Measurements from ENCODE around the gene STAT4.
A peak's percentile ranks its signal among the peaks of the same experiment; 100 is the strongest.

The STAT4 gene

DNA sequence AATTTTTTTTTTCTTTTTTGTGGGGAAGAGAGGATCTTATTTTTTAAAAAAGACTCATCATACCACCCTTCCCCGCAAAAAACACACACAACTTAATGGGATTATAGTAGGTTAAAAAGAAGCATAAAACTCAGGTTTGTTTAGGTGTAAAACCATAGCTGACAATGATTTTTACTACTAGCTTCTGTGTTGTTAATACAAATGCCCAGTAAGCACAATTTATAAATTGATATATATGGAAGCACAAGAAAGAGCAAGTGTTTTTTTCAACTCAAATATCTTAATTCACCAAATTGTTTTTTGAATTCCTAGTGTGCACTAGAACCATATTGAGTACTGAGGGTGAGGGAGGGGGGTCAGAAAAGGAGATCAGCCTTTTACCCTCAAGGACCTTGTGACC is 7.0 kb downstream of the STAT4 start:
- DNase-seq, result no peak

DNA sequence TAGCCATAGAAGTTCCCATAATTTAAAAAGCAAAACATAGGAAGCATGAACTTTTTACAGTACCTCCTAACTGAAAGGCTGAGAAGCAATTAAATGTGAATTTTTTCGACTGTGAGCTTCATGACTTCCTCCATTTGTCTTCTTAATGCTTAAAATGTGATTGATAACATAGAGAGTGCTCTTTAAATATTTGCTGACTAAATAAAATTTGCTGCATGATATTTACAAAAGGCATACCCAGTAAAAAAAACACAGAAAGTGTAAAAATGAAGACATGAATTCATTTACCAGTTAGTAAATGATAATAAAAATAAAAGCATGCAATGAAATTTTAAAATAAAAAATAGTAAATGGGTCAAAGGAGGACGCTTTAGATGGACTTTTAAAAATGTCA is 21.9 kb downstream of the STAT4 start:
- no peak for DNase-seq

DNA sequence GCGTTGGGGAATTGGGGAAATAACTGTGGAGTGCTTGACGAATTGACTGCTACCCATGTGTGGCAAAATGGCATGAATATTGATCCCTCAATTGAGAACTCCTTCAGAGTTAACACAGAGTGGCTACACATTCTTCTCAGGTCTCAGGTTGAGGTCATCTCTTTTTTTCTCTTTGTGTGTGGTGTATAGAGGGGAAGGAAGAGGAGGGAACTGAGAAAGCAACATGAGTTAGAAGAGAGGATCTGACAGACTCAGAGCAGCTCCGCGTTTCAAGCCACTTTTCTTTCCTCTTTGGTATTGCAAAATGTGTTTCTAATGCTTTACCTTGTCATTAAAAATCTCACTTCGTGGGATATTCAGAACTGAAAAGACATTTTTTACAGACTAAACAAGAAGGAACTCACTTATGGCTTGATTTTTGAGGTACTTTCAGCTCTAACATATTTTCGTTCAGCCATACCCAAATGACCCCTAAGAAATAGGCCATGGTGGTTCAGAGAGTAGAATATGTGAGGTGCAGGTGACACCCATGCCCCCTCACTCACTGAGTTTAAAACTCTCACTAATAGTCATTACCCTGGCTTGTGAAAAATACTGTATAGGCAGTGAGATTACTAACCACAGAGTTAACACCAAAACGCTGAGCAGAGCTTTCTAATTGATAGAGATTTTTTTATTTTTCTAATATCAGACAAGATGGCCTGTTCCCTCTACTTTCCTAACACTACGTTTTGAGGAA is 22.5 kb downstream of the STAT4 start:
- peak; percentile 13 to 14 for DNase-seq

DNA sequence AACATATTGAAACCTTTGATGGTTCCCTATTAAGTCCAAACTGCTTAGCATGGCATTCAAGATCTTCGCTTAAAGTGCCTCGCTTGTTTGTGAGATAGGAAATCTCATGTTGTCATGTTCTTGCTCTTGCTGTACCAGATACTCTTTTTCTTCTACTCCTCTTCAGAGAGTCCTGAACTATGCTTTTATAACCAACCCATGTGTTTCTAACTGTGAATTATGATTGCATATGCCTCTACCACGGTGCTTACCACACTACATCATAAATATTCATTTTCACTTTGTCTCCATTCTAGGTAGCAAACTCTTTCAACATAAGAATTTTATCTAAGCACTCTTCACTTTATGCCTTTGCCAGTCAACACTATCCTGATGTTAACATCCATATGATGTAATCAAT is 23.6 kb downstream of the STAT4 start:
- no peak for DNase-seq

DNA sequence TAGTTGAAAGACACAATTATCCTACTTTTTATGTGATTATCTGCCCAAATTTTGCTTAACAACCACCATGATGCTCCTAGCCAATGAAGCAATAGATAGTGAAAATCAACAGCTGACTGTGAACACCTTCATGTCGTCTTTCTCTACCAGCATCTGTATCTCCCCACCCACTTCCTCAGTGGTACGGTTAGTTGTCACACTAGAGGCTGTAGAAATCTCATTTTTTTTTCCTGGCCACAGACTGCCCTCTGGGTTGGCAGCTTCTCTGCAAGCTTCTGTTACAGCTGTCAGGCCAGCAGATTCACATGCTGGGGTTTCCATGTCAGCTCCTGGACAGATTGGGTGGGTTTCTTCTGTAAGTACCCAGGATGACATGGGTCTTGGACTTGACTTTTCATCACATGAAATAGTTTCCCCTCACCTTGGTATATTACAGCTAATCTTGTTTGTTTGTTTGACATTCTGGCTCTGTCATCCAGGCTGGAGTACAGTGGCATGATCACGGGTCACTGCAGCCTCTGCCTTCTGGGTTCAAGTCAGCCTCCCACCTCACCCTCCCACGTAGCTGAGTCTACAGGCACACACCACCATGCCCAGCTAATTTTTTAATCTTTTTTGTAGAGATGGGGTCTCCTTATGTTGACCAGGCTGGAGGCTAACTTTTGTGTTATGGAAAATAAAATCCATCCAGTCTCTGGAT is 24.3 kb downstream of the STAT4 start:
- DNase-seq, result peak; percentile 48 to 50

DNA sequence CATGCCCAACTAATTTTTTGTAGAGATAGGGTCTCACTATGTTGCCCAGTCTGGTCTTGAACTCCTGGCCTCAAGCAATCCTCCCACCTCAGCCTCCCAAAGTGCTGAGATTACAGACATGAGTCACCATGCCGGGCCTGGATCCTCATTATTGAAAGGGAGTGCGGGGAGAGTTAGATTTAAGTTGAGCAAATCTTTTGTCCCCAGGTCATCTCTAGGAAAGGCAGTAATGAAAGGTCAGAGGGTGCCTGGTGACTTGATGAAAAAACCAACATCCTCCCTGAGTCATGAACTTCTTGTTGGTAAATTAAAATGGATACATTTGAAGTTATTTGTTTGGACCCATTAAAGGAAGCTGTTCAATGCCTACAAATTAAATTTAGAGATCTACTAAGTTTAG is 25.1 kb downstream of the STAT4 start:
- DNase-seq, result peak; percentile 62 to 71

DNA sequence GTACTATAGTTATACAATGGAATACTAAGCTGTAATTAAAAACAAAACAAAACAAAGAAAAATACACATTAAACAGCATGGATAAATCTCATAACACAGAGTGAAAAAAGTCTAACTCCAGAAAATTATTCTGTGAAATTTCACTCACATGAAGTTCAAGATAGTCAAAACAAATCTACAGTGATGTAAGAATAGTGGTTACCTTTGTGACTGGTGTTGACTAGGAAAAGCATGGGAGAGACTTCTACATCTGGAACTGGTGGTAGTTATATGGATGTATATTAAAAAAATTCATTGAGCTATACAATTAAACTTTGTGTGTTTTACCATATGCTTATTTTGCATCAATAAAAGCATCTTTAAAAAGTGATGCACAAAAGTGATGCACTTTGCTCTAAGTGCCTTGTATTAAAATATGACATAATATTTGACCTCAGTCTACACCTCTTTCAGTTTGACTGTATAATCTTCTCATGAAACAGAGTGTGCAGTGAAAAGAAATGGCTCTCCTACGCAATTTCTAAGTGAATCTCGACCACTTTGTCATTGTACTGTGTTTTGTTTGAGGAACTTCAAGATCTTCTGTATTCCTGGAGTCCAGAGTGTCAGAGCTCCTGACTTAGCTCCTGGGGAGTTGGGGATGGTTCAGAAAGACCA is 28.0 kb downstream of the STAT4 start:
- DNase-seq, result no peak

DNA sequence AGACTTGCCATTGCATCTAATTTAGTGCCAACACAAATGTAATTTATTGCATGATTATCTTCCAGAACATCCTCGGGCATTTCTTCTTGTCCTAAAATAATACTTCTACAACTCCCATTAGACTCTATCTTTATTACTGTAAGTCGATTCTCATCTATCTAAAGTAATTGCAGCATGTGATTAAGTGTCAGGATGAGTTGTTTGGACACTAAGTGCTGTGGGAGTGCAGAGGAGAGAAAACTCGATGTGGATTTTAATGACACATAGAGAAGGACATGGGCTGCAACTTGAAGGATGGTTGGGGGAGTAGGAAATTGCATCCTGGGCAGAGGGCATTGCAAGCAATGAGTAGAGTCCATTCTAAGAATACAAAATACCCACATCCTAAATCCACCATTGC is 33.5 kb downstream of the STAT4 start:
- DNase-seq, result no peak

DNA sequence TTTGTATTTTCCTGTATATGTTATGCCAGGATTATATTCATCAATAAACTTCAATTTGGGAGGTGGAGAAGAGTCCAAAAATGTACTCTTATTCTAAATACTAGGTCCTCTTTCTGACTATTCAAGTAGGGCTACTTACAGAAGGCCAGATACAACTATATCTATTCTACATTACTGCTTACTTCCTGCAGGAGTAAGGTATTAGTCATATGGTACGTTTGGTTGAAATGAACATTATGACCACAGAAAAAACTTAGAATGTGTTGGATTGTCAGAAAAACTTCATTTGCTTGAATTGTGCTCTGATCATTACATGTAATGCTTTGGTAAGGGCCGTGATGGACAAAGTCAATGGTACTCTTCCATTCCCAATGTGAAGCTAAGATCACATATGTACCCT is 35.0 kb downstream of the STAT4 start:
- DNase-seq, result no peak

DNA sequence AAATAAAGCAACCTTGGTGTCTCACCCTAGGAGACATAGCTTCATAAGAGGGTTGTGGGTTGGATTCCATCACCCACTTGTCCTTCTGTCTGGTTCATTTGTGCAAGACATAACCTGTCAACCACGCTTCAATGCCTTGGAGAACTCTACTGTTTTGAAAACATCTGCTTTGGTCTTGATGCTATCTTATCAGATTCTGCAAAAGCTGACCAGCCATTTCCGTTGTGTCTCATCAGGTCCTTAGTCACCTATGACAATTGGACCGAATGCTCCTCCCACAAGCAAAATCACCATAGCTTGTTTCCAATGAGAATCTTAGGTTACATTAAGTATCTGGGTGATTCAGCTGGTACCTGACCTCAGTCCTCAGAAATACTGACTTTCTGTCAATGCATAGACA is 35.4 kb downstream of the STAT4 start:
- no peak for DNase-seq

DNA sequence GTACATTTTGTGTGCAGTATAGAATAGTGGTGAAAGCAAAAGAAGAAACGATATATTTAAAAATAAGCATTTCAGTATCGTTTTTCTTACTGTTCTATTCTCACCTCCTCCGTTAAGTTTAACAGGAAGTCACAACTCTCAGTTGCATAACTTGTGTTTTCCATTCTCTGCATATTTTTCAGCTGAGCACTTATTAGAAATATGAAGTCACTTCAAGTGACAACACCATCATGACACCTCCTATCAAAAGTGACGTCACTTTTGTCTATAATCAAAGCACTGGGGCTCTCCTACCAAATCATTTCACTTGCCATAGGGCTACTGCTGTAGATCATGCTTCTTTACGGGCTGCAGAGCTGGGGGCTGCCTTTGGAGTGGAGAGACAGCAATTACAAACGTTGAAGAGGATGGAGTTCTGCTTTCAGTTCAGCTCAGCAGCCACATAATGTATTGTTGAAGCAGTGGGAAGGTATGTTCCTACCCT is 36.3 kb downstream of the STAT4 start:
- DNase-seq, result peak; percentile 68 to 84

DNA sequence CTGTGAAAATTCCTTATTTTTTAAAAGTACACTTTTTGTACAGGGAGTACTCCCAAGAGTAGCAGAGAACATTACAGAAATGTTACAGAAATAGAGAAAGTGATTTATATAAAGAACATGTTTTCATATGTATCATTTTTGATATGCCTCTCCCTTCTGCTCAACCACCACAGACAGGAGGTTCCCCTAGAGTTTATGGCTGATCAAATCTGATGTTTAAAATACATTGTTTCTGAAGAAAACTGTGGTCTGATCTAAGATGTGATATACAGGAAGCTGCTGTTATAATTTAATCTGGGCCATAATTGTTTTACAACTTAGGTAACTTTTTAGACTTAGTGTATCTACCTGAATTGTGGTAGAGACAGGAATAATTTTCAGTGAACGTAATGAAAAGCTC is 37.0 kb downstream of the STAT4 start:
- DNase-seq, result no peak

DNA sequence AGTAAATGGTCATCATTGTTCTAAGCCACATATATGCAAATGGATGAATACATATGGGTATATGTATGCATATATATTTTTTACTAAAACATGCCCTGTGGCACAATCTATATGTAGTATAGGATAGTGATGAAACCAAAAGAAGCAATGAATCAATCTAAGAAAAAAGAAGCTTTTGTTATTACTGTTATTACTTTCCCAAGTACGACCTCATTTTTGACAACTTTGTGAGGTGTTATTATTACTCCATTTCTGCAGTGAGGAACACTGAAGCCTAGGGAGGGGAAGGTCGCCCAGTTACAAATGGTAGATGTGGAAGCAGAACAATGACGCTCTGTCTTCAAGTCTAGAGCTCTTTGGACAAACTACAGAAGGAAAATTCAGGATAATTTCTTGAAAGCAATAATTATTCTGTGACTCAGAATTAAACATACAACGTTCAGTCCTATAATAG is 38.3 kb downstream of the STAT4 start:
- DNase-seq, result no peak

DNA sequence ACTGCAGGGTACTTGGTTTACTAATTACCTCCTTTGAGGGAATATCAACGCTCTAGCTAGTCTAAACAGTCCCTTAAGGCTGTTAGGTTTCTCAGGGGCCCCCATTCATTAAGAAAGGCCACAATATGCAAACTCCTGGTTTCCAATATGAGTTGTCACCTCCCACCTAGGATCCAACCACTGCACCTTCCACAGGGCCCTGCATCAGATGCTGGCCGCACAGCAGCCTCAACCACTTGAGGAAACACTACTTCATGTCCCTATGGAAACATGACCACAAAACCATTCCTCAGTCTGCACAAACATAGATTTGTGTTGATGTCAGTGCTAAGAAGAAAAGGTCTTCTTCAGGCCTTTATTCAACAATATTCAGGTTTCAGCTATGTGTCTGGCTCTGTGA is 40.9 kb downstream of the STAT4 start:
- no peak for DNase-seq

DNA sequence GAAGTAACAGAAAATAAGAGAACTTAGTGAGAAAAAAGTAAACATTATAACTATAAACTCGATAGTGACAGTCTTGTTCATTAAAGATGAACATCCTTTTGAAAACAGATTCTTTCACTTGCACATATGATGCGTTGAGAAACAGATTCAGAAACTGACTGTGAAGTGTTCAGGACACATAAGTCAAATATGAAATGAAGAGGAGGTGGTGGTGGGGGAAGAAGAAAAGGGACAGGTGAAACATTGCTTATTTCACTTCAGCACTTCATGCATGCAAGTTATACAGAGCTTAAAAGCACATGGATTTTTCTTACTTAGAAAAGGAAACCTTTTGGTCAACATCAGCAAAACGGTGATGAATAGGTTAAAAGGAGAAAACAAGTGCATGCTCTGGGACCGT is 42.5 kb downstream of the STAT4 start:
- no peak for DNase-seq

DNA sequence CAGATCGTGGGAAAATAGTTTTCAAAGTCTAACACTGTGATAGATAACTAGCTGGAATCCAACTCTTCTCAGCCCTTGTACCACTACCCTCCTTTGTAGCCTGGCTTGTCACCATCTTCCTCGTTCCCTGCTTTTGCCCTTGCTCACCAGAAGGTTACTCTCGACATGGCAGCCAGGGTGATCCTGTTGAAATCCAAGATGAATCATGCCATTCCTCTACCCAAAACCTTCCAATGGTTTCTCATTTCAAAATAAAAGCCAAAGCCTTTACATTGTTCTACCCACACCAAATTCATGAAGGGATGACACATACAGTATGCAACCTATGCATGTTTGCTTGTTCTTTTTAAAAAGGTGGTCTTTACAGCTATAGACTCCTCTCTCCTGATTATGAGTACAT is 45.7 kb downstream of the STAT4 start:
- DNase-seq, result peak in 1 of 2 donors; percentile 5

DNA sequence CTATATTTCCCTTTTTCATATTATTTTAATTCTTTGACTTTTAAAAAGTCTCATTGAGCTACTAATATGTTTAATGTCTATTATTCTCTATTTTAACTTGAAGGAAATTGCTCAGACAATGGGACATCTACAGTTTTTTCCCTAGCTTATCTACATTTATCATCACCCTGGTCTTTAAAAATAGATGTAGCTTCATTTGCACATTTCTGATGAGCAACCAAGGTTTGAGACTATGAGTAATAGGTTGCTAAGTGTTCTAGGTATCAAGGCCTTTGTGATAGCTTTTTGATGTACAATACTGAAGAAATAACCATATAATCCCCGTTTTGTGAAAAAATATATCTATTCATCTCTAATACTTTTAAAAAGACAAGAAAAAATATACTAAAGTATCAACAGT is 47.0 kb downstream of the STAT4 start:
- peak in 1 of 2 donors; percentile 5 for DNase-seq

DNA sequence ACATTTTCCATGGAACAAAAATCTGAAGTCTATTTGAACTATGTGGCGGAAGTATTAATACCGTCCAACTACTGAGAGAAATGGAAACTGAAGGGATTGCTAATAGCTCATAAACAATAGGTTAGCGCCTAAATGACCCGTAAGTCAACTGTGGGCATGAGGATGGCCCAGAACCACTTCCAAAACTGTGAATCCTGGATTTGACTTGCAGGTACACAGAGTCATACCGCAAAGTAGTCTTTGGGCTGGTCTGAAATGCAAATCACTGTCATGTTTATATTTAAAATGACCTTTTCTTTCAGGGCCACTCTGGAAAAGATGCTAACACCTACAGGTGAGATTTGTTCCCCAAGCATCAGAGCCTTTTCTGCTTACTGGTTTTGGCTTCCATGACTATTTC is 50.6 kb downstream of the STAT4 start:
- no peak for DNase-seq

DNA sequence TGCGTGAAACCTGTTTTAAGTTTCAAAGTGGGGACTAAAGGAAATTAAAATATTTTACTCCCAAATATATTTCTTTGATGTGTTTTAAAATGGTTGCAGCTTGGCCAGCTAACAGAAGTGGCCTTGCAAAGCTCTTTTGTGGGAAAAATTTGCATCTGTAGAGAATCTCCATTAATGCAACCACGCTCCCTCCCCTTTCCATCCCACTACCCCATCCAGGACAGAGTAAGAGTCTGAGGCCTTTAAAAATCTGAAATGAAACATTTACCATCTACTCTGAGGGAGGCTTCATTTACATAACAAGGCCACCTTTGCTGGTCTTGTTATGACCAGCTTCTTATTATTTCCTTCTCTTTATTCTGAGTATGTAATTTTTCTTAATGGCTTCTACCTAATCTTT is 63.5 kb downstream of the STAT4 start:
- no peak for DNase-seq

DNA sequence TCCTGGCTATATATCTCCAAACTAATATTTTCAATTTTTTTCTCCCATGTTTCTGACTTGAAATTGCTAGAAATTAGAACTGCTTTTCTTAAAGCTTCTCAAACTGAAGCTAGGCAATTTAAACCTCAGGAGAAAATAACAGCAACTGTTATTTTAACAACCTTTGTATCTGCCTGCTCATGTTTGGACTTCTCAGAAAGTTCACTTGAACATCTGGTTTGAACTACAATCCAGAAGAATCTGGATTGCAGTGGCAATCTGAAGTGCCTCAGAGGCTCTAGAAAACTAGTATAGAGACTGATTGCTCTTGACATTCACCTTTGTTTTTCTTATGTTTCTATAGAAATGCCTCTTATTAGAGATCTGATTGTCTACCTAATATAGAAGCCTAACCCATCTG is 64.1 kb downstream of the STAT4 start:
- no peak for DNase-seq

DNA sequence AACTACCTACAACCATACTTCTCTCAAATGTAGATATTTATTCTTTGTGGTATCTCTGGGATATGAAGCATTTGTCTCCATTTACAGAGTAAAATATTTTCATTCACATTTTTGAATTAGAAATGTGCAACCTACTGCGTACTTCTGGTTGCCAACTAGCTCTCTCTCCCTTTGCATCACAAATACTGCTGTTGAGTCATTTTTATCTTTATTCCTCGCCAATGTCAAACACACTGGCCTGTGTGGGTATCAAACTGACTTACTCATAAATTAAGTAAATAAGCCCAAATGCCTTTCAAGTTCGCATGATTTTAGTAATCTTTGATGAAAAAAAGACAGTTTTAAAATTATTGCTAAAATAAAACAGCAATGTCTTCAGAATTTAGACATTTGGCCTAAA is 67.3 kb downstream of the STAT4 start:
- DNase-seq, result no peak

DNA sequence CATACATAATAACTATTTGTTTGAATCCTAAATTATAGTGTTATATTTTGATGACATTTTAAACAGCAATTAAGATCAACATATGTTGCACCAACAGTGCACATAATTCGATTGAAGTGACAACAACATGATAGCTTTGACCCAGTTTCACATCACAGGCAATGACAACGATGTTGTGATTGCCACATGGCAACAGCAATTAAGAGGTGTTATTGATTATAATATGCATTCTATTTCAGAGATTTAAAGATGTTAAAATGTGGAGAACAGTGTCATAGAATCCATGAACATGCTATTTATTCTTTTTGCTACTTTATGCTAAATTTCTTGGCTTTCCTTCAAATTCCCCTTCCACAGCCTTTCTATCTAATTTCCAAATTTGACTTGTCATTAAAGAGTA is 68.5 kb downstream of the STAT4 start:
- no peak for DNase-seq

DNA sequence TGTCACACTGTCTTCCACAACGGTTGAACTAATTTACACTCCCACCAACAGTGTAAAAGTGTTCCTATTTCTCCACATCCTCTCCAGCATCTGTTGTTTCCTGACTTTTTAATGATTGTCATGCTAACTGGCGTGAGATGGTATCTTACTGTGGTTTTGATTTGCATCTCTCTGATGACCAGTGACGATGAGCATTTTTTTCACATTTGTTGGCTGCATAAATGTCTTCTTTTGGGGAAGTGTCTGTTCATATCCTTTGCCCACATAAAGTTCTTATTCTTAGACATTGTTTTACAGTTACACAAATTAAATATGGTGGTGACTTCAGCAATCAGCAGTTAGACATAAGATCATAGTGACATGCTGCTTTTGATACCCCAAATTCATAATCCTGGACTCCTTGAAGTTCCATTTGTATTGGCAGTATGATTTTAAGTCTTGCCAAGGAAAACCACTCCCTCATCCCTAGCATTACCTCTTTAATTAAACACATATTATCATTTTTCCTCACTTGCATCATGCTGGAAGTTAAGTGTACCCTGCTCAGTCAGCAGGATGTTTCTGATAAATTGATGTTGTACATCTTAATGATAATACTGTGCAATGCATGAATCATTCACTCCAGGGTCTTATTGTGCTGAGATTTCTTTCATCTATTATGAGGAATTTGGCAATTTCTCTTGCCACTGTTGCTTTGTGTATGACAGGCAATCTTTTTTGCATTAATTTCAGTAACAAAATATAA is 69.2 kb downstream of the STAT4 start:
- no peak for DNase-seq
